Glutamatergic neuron (in vitro differentiated cells): ENCODE results near the gene CHD9NB. TPM values are rescaled to one million over a fixed set of nuclear protein-coding genes. Genes with fewer than 3 reads are reported as not detected.

Source experiments
- DNase-seq: peaks from one replicate; pipeline ENCODE4 v3.0.0; 2022
- H3K27ac Mint-ChIP-seq: one replicate; pipeline ENCODE4 v1.8.0; 2020; ENCODE audit warnings: mild to moderate bottlenecking, mixed read lengths, inconsistent platforms; ENCODE audit not compliant: unreplicated experiment
- H3K27me3 Mint-ChIP-seq: one replicate; pipeline ENCODE4 v1.8.0; 2020; ENCODE audit warnings: mild to moderate bottlenecking, moderate library complexity, mixed read lengths, inconsistent platforms; ENCODE audit not compliant: unreplicated experiment
- H3K36me3 Mint-ChIP-seq: one replicate; pipeline ENCODE4 v1.8.0; 2020; ENCODE audit warnings: mild to moderate bottlenecking, mixed read lengths, inconsistent platforms; ENCODE audit not compliant: unreplicated experiment
- H3K4me1 Mint-ChIP-seq: one replicate; pipeline ENCODE4 v1.8.0; 2020; ENCODE audit warnings: mild to moderate bottlenecking, low read depth, mixed read lengths, inconsistent platforms; ENCODE audit not compliant: unreplicated experiment
- H3K4me3 Mint-ChIP-seq: one replicate; pipeline ENCODE4 v1.8.0; 2020; ENCODE audit warnings: mild to moderate bottlenecking, mixed read lengths, inconsistent platforms; ENCODE audit not compliant: unreplicated experiment
- H3K9me3 Mint-ChIP-seq: one replicate; pipeline ENCODE4 v1.8.0; 2020; ENCODE audit warnings: mild to moderate bottlenecking, moderate library complexity, mixed read lengths, inconsistent platforms; ENCODE audit not compliant: unreplicated experiment
- CTCF ChIP-seq: fragments of 200-600 bp; sonication (generic); IDR thresholded peaks from one replicate; pipeline ENCODE4 v1.5.0; 2021; ENCODE audit not compliant: partially characterized antibody, unreplicated experiment
- total RNA-seq: library from RNA; stranded (reverse); fragmentation: NEBNext Ultra II Directional; extraction: Animal tissue kit (Norgen Biotek cat#: 25700); gene quantifications from one replicate; pipeline ENCODE4 v1.2.1, GENCODE V29; 2021; ENCODE audit not compliant: unreplicated experiment

Gene CHD9NB
- total RNA-seq, 1 donor from 2014 or later, result 1.8 TPM

DNA sequence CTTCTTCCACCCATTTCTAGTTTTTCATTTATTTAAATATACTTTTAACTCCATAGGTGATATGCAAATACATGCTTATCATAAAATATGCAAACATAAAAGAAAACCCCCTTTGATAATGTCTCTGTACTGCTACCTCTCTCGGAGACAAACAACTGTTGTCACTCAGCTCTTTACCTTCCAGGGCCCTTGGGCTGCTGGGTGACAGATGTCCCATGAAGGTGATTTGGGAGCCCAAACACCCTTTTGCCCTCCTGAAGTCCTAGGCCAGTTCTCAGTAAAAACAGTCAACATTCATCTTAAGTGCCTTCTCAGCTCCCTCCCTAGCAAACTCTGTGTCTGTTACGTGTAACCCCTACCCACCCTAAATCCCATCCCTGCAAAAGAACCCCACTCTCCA lies 39.6 kb upstream of the CHD9NB start:
- H3K4me1 Mint-ChIP-seq, result peaks cover 48% of the 10 kb centered on the region
- DNase-seq, result no peak
- no peak for TF ChIP-seq CTCF
- peaks cover 9% of the 10 kb centered on the region for H3K27me3 Mint-ChIP-seq
- peak overlapping the region; percentile 75 for H3K4me3 Mint-ChIP-seq
- H3K36me3 Mint-ChIP-seq, result no peaks in the 10 kb centered on the region
- peak overlapping the region; percentile 100 for H3K27ac Mint-ChIP-seq
- peaks cover 16% of the 10 kb centered on the region for H3K9me3 Mint-ChIP-seq

- H3K9me3 Mint-ChIP-seq, result peaks cover 17% of the 10 kb centered on the region
- H3K27ac Mint-ChIP-seq, result peak overlapping the region; percentile 100
- peaks cover 9% of the 10 kb centered on the region for H3K27me3 Mint-ChIP-seq
- H3K4me3 Mint-ChIP-seq, result peak overlapping the region; percentile 94
- H3K4me1 Mint-ChIP-seq, result peaks cover 53% of the 10 kb centered on the region
- no peaks in the 10 kb centered on the region for H3K36me3 Mint-ChIP-seq
- DNase-seq, result peak; percentile 71
- TF ChIP-seq CTCF, result no peak
Observed at GRCh38 chr16:53091466-53092211, 38.9 kb upstream of the CHD9NB start.

- Mint-ChIP-seq H3K4me1 (peaks cover 57% of the 10 kb centered on the region), H3K4me3 (peak overlapping the region; percentile 94), H3K36me3 (no peaks in the 10 kb centered on the region), H3K27ac (peak overlapping the region; percentile 100), H3K27me3 (peaks cover 10% of the 10 kb centered on the region), H3K9me3 (peaks cover 18% of the 10 kb centered on the region)
- DNase-seq, result peak; percentile 42
- no peak for TF ChIP-seq CTCF
Observed at GRCh38 chr16:53090591-53091411, 38.1 kb upstream of the CHD9NB start.

GRCh38 chr16:53090286-53090590 lies 37.5 kb upstream of the CHD9NB start:
- H3K27me3 Mint-ChIP-seq, result peaks cover 16% of the 10 kb centered on the region
- no peaks in the 10 kb centered on the region for H3K36me3 Mint-ChIP-seq
- H3K9me3 Mint-ChIP-seq, result peaks cover 24% of the 10 kb centered on the region
- peak overlapping the region; percentile 100 for H3K27ac Mint-ChIP-seq
- H3K4me3 Mint-ChIP-seq, result peak overlapping the region; percentile 94
- no peak for TF ChIP-seq CTCF
- DNase-seq, result no peak
- peaks cover 62% of the 10 kb centered on the region for H3K4me1 Mint-ChIP-seq
